DOHH2 (cell line): ENCODE measurements around the gene KIZ.

Experiments
- H3F3A ChIP-seq: fragments of 200-600 bp; sonication (generic), shearing (Covaris generic); 2 replicates; pipeline ENCODE4 v1.6.0; 2016; ENCODE audit warnings: antibody characterized with exemption, mild to moderate bottlenecking; ENCODE audit not compliant: control insufficient read depth, insufficient read depth
- H3K27ac ChIP-seq: fragments of 200-600 bp; sonication (generic); 2 replicates; pipeline ENCODE4 v1.5.1; 2014; ENCODE audit warnings: low read depth, mild to moderate bottlenecking, low read length, moderate library complexity
- H3K27me3 ChIP-seq: fragments of 200-600 bp; sonication (generic); 2 replicates; pipeline ENCODE4 v1.6.1; 2014; ENCODE audit warnings: mild to moderate bottlenecking, low read length, mixed read lengths; ENCODE audit not compliant: control insufficient read depth
- H3K36me3 ChIP-seq: fragments of 200-600 bp; sonication (generic); 2 replicates; pipeline ENCODE4 v1.6.1; 2014; ENCODE audit warnings: mild to moderate bottlenecking, low read length, moderate library complexity, mixed read lengths; ENCODE audit not compliant: control insufficient read depth
- H3K4me1 ChIP-seq: fragments of 200-600 bp; sonication (generic); 2 replicates; pipeline ENCODE4 v1.6.1; 2014; ENCODE audit warnings: mild to moderate bottlenecking, low read length, mixed read lengths; ENCODE audit not compliant: control insufficient read depth
- H3K4me2 ChIP-seq: fragments of 200-600 bp; sonication (generic); 2 replicates; pipeline ENCODE4 v1.6.0; 2014; ENCODE audit warnings: mild to moderate bottlenecking, low read length, moderate library complexity
- H3K4me3 ChIP-seq: fragments of 200-600 bp; sonication (generic); 2 replicates; pipeline ENCODE4 v1.5.1; 2014; ENCODE audit warnings: mild to moderate bottlenecking, low read length, mixed read lengths
- H3K79me2 ChIP-seq: fragments of 200-600 bp; sonication (generic); 2 replicates; pipeline ENCODE4 v1.6.1; 2014; ENCODE audit warnings: mild to moderate bottlenecking, low read length, mixed read lengths; ENCODE audit not compliant: control insufficient read depth
- H3K9me2 ChIP-seq: fragments of 200-600 bp; sonication (generic); replicated peaks from 2 replicates; pipeline ENCODE4 v1.6.1; 2014; ENCODE audit warnings: mild to moderate bottlenecking, low read length, mixed read lengths; ENCODE audit not compliant: control insufficient read depth
- H3K9me3 ChIP-seq: fragments of 200-600 bp; sonication (generic); 2 replicates; pipeline ENCODE4 v1.6.1; 2014; ENCODE audit warnings: antibody characterized with exemption, low read length, mixed read lengths; ENCODE audit not compliant: control insufficient read depth, insufficient read depth
- H4K20me1 ChIP-seq: fragments of 200-600 bp; sonication (generic); 2 replicates; pipeline ENCODE4 v1.6.0; 2014; ENCODE audit warnings: low read depth, mild to moderate bottlenecking, antibody characterized with exemption, low read length, moderate library complexity; ENCODE audit not compliant: control insufficient read depth, insufficient read depth
- EZH2phosphoT487 ChIP-seq: fragments of 200-600 bp; sonication (generic); IDR thresholded peaks from 2 replicates; pipeline ENCODE4 v1.6.1; 2017; ENCODE audit warnings: borderline replicate concordance, mild to moderate bottlenecking, antibody characterized with exemption, low read length, moderate library complexity, mixed read lengths
- TF ChIP-seq, protein P1 (sequence below): fragments of 200-600 bp; sonication (generic); IDR thresholded peaks from one replicate; pipeline ENCODE4 v1.5.1; 2014; ENCODE audit warnings: antibody characterized with exemption, mild to moderate bottlenecking, low read depth, low read length; ENCODE audit not compliant: poor library complexity, severe bottlenecking

Gene KIZ

DNA sequence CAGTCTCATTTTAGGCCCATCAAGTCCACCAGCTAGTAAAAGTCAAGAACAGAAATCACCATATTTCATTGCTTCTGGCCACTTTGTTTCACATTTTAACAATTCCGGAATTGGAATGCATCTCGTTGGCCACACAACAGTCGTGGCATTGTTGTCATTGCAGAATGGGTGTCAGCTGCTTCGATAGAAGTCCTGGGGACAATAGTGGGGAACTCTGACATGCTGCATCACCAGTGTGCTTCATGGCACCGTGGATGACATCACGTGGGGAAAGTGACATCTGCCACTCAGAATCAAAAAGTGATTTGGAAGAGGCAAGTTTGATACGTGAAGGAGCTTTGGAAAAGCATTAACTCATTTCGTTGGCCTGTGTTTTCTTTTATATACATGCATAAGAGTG lies 133.5 kb downstream of the KIZ start:
- no peaks in the 10 kb centered on the region for H3F3A ChIP-seq
- no peaks in the 10 kb centered on the region for H3K36me3 ChIP-seq
- no peak for TF ChIP-seq EZH2phosphoT487
- no peaks in the 10 kb centered on the region for H3K9me2 ChIP-seq
- H4K20me1 ChIP-seq, result no peaks in the 10 kb centered on the region
- H3K79me2 ChIP-seq, result no peaks in the 10 kb centered on the region
- no peaks in the 10 kb centered on the region for H3K27me3 ChIP-seq
- H3K4me2 ChIP-seq, result no peak overlapping the region
- H3K27ac ChIP-seq, result no peak overlapping the region
- H3K4me1 ChIP-seq, result no peaks in the 10 kb centered on the region
- no peaks in the 10 kb centered on the region; the same call in 1 of the 2 replicates for H3K9me3 ChIP-seq
- no peak overlapping the region for H3K4me3 ChIP-seq

DNA sequence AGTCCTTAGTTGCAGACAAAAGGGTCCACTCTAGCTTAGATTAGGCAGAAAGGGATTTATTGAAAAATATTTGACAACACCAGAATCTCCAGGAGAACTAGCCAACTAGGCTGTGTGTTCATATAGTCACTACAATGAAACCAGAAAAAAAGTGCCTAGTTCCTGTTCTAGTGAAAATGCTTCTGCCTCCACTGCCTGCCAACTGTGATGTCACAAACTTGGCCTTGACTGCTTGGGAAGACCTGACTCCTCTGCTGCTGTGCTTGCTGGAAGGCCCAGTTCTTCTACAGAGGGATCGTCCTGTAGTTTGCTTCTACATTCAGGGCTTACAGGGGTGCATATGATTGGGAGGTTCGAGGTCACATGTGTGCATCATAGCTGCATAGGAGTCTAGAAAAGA lies 136.9 kb downstream of the KIZ start:
- Histone ChIP-seq H3K4me3 (no peak overlapping the region), H3K9me2 (no peaks in the 10 kb centered on the region), H3K27ac (no peak overlapping the region), H4K20me1 (no peaks in the 10 kb centered on the region), H3F3A (no peaks in the 10 kb centered on the region), H3K9me3 (no peaks in the 10 kb centered on the region; the same call in 1 of the 2 replicates), H3K27me3 (no peaks in the 10 kb centered on the region), H3K4me1 (no peaks in the 10 kb centered on the region), H3K4me2 (no peak overlapping the region), H3K36me3 (no peaks in the 10 kb centered on the region), H3K79me2 (no peaks in the 10 kb centered on the region)
- TF ChIP-seq, protein P1, sequence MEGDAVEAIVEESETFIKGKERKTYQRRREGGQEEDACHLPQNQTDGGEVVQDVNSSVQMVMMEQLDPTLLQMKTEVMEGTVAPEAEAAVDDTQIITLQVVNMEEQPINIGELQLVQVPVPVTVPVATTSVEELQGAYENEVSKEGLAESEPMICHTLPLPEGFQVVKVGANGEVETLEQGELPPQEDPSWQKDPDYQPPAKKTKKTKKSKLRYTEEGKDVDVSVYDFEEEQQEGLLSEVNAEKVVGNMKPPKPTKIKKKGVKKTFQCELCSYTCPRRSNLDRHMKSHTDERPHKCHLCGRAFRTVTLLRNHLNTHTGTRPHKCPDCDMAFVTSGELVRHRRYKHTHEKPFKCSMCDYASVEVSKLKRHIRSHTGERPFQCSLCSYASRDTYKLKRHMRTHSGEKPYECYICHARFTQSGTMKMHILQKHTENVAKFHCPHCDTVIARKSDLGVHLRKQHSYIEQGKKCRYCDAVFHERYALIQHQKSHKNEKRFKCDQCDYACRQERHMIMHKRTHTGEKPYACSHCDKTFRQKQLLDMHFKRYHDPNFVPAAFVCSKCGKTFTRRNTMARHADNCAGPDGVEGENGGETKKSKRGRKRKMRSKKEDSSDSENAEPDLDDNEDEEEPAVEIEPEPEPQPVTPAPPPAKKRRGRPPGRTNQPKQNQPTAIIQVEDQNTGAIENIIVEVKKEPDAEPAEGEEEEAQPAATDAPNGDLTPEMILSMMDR, result no peak
- TF ChIP-seq EZH2phosphoT487, result no peak

DNA sequence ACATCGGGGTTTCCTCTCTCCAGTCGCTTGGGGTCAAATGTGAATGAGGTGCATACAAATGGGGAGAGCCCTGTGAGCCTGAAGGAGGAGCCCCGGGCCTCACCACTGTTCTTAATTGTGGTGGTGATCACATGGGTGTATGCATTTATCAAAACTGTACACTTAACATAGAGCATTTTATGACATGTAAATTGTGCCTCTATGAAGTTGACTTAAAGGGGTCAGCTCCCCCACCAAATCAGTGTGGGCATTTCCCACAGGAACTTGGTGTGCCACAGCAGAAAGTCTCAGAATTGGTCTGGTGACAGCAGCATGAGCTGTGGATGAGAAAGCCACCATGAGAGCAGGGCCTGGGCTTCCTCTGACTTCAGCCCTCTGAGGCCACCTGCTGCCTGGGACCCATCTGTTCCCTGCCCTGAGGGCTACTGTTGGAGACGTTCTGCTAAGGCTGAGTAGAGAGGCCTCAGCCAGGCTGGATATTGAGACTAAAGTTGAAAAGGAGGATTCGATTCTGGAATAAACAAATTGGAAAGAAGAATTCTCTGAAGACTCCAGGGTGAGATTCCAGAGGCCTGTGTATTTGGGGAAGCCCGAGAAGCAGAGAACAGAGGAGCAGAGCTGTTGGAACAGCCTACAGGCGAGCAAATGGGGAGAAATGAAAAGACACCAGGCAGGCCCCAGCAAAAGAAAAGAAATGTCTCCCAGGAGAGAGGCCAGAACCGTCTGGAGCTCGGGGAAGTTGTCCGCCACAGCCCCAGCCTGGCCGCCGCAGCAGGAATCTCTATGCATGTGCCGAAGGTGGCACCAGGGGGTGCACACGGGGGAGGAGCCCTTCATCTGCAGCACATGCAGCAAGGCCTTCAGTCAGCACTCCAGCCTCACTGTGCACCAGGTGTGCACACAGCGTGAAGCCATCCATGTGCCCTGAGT lies 139.6 kb downstream of the KIZ start:
- H3K4me3 ChIP-seq, result no peak overlapping the region
- H4K20me1 ChIP-seq, result no peaks in the 10 kb centered on the region
- no peaks in the 10 kb centered on the region for H3F3A ChIP-seq
- H3K36me3 ChIP-seq, result no peaks in the 10 kb centered on the region
- no peak for TF ChIP-seq EZH2phosphoT487
- TF ChIP-seq, protein P1, result no peak
- H3K27ac ChIP-seq, result no peak overlapping the region
- H3K4me1 ChIP-seq, result no peaks in the 10 kb centered on the region
- H3K9me2 ChIP-seq, result no peaks in the 10 kb centered on the region
- H3K9me3 ChIP-seq, result no peaks in the 10 kb centered on the region; the same call in 1 of the 2 replicates
- H3K27me3 ChIP-seq, result no peaks in the 10 kb centered on the region
- H3K79me2 ChIP-seq, result no peaks in the 10 kb centered on the region
- H3K4me2 ChIP-seq, result no peak overlapping the region

DNA sequence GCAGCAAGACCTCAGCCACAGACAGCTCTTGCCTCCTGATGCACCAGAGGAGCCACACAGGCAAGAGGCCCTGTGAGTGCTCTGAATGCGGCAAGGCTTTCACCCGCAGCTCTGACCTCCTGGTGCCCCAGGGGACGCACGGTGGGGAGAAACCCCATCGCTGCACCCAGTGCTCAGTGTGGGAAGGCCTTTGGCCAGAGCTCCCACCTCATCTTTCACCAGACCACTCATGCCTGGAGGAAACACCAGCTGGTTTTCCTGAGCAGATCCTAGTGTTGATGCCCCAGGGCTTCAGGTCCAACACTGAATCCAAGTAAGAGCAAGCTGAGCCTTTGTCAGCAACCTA lies 140.3 kb downstream of the KIZ start:
- no peak for TF ChIP-seq EZH2phosphoT487
- TF ChIP-seq, protein P1, result no peak
- H4K20me1 ChIP-seq, result no peaks in the 10 kb centered on the region
- H3K27ac ChIP-seq, result no peak overlapping the region
- no peaks in the 10 kb centered on the region for H3K9me2 ChIP-seq
- H3K4me1 ChIP-seq, result no peaks in the 10 kb centered on the region
- no peak overlapping the region for H3K4me3 ChIP-seq
- H3K36me3 ChIP-seq, result no peaks in the 10 kb centered on the region
- H3K27me3 ChIP-seq, result no peaks in the 10 kb centered on the region
- no peak overlapping the region for H3K4me2 ChIP-seq
- no peaks in the 10 kb centered on the region for H3K79me2 ChIP-seq
- no peaks in the 10 kb centered on the region for H3F3A ChIP-seq
- no peaks in the 10 kb centered on the region for H3K9me3 ChIP-seq
